ENCODE measurements around the gene TBKBP1. TPM values are rescaled to one million over a fixed set of nuclear protein-coding genes. Genes with fewer than 3 reads are reported as not detected.
"Not testable (repeated sequence)": the region's sequence is repeated elsewhere in the genome, so short reads cannot be mapped to it uniquely, and the experiment has no call there.

The TBKBP1 gene
- total RNA-seq, 2 donors from 2014 or later = 1.3 to 2.9 TPM

GRCh38 chr17:47738178-47738577 lies 44.2 kb downstream of the TBKBP1 start:
- no peak overlapping the region for H3K4me3 ChIP-seq
- H3K36me3 ChIP-seq = no peaks in the 10 kb centered on the region
- peaks cover 2% of the 10 kb centered on the region for H3K4me1 ChIP-seq
- DNase-seq = no peak
- H3K9me3 ChIP-seq = no peaks in the 10 kb centered on the region
- no peak overlapping the region for H3K27ac ChIP-seq
- intact Hi-C loops (cut with DNase I) = no loop called here
- TF ChIP-seq CTCF (IDR thresholded peaks at IDR 0.05) = no peak
- H3K9ac ChIP-seq (ENCODE audit: low read depth in 2 of 2, low read length in 2 of 2) = no peak overlapping the region
- H3K27me3 ChIP-seq = peaks cover 10% of the 10 kb centered on the region

- H3K27me3 ChIP-seq = peaks cover under 1% of the 10 kb centered on the region
- DNase-seq = no peak
Observed at GRCh38 chr17:47739150-47739549, 45.2 kb downstream of the TBKBP1 start.

GRCh38 chr17:47739945-47740344 lies 46.0 kb downstream of the TBKBP1 start:
- H3K4me3 ChIP-seq; H3K9me3 ChIP-seq; H3K4me1 ChIP-seq; H3K36me3 ChIP-seq; H3K27ac ChIP-seq; H3K9ac ChIP-seq (ENCODE audit: low read depth in 2 of 2, low read length in 2 of 2); H3K27me3 ChIP-seq; DNase-seq; intact Hi-C loops (cut with DNase I): not testable (repeated sequence)

More at GRCh38 chr17:47739150-47739549, 45.2 kb downstream of the TBKBP1 start:
- Histone ChIP-seq H3K36me3 (no peaks in the 10 kb centered on the region), H3K9ac (ENCODE audit: low read depth in 2 of 2, low read length in 2 of 2) (no peak overlapping the region), H3K9me3 (no peaks in the 10 kb centered on the region), H3K4me3 (no peak overlapping the region), H3K4me1 (no peaks in the 10 kb centered on the region), H3K27ac (no peak overlapping the region)
- intact Hi-C loops (cut with DNase I) = no loop called here
- TF ChIP-seq CTCF (IDR thresholded peaks at IDR 0.05) = no peak

DNA sequence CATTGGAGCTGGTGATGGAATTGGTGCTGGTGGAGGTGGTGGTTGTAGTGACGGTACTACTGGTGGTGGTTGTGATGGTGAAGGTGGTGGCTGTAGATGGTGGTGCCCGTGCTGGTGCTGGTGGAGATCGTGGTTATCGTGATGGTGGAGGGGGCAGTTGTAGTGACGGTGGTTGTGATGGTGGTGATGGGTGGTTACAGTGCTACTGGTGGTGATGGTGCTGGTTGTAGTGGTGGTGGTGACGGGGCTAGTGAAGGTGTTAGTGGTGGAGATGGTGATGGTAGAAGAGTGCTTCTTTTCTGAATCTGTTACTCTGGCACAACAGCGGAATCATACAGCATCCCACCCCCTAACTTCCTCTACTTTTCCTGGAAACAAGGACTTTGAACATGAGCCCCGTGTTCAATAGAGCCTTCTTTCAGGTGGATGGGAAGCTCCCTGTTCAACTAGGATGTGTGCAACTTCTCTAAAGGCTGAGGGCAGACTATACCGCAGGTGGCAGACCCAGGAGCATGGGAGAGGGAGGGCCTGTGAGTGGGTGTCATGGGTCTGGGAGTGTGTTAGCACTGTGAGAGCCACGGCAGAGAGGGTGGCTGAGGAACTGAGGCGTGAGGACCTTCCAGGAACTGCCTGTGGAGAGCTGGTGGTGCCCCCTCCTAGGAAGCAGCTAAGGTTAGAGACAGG lies 47.3 kb downstream of the TBKBP1 start:
- no peaks in the 10 kb centered on the region for H3K36me3 ChIP-seq

DNA sequence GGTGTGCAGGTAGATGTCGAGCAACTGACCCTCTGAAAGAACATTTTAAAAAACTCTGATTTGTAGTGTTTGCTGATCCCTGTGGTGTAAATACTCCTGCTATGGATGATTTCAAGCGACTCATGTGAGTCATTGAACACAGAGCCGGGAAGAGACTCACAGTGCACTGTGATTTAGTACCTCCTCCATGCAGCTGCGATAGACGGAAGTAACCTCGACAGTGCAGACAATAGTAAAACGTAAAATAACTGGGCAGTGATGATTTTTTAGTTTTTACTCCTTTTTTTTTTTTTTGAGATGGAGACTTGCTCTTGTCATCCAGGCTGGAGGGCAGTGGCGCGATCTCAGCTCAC lies 47.8 kb downstream of the TBKBP1 start:
- Histone ChIP-seq H3K27ac (no peak overlapping the region), H3K4me1 (no peaks in the 10 kb centered on the region), H3K9ac (ENCODE audit: low read depth in 2 of 2, low read length in 2 of 2) (no peak overlapping the region), H3K4me3 (no peak overlapping the region), H3K27me3 (peaks cover 4% of the 10 kb centered on the region), H3K9me3 (no peaks in the 10 kb centered on the region), H3K36me3 (no peaks in the 10 kb centered on the region)
- TF ChIP-seq CTCF (IDR thresholded peaks at IDR 0.05) = no peak
- DNase-seq = no peak
- intact Hi-C loops (cut with DNase I) = no loop called here

More for the DNA sequence above, 47.3 kb downstream of the TBKBP1 start:
- TF ChIP-seq CTCF (IDR thresholded peaks at IDR 0.05) = no peak
- Histone ChIP-seq H3K27me3 (peaks cover 4% of the 10 kb centered on the region), H3K9ac (ENCODE audit: low read depth in 2 of 2, low read length in 2 of 2) (no peak overlapping the region), H3K4me1 (no peaks in the 10 kb centered on the region), H3K9me3 (no peaks in the 10 kb centered on the region), H3K4me3 (no peak overlapping the region), H3K27ac (no peak overlapping the region)
- intact Hi-C loops (cut with DNase I) = no loop called here
- DNase-seq = no peak

- TF ChIP-seq CTCF (IDR thresholded peaks at IDR 0.05) = no peak
- H3K27ac ChIP-seq = no peak overlapping the region
- no peak for DNase-seq
- H3K9me3 ChIP-seq = no peaks in the 10 kb centered on the region
- H3K9ac ChIP-seq (ENCODE audit: low read depth in 2 of 2, low read length in 2 of 2) = no peak overlapping the region
- intact Hi-C loops (cut with DNase I) = no loop called here
- no peaks in the 10 kb centered on the region for H3K4me1 ChIP-seq
- no peak overlapping the region for H3K4me3 ChIP-seq
- peaks cover 4% of the 10 kb centered on the region for H3K27me3 ChIP-seq
- H3K36me3 ChIP-seq = no peaks in the 10 kb centered on the region
Observed at GRCh38 chr17:47742319-47743181, 48.6 kb downstream of the TBKBP1 start.
